ENCODE data around the gene OR2T3. TPM values are rescaled to one million over a fixed set of nuclear protein-coding genes. Genes with fewer than 3 reads are reported as not detected.

Gene OR2T3
- total RNA-seq, 4 donors from 2014 or later, result not detected

GRCh38 chr1:248521856-248522255 lies 48.7 kb downstream of the OR2T3 start:
- intact Hi-C loops (cut with DNase I; ENCODE audit: low total_unique reads) (no loop called here), in situ Hi-C loops (cut with MboI; ENCODE audit: low pct_ligation_motif_present in 1 of 4, low pct_unique_long_range_greater_than_20kb in 1 of 4, low sequenced_read_pairs in 3 of 4) (no loop called here)
- H3K36me3 ChIP-seq, result no peaks in the 10 kb centered on the region
- no peak for DNase-seq
- H3K27me3 ChIP-seq, result no peaks in the 10 kb centered on the region
- WGBS, 2 donors (ENCODE audit: low coverage in 1 of 2), result 80 to 84% methylated on average over 1 to 12 of the region's 12 CpGs
- H3K4me3 ChIP-seq, result no peak overlapping the region
- TF ChIP-seq POLR2A (IDR thresholded peaks at IDR 0.05), result no peak
- TF ChIP-seq EP300 (IDR thresholded peaks at IDR 0.05; ENCODE audit: low read depth), result no peak
- no peak for TF ChIP-seq POLR2AphosphoS5 (IDR thresholded peaks at IDR 0.05)
- no peak for TF ChIP-seq CTCF (IDR thresholded peaks at IDR 0.05)
- H3K27ac ChIP-seq, result no peak overlapping the region
- peaks cover 5 to 6% of the 10 kb centered on the region in 2 donors for H3K9me3 ChIP-seq
- no peaks in the 10 kb centered on the region for H3K4me1 ChIP-seq

Other genes starting within 250 kb of the OR2T3 start
- gene OR2M4, start 241.9 kb upstream of the OR2T3 start, total RNA-seq, result not detected
- not detected for gene OR2T33, start 195.4 kb upstream of the OR2T3 start, total RNA-seq
- gene OR2T12, start 169.9 kb upstream of the OR2T3 start, total RNA-seq, result not detected
- not detected for gene OR2M7, start 148.8 kb upstream of the OR2T3 start, total RNA-seq
- not detected for gene OR14C36, start 124.6 kb upstream of the OR2T3 start, total RNA-seq
- gene OR2T4, start 111.7 kb upstream of the OR2T3 start, total RNA-seq, result not detected
- gene OR2T6, start 97.6 kb upstream of the OR2T3 start, total RNA-seq, result not detected
- gene OR2T1, start 70.3 kb upstream of the OR2T3 start, total RNA-seq, result not detected
- not detected for gene OR2T2, start 27.7 kb upstream of the OR2T3 start, total RNA-seq
- gene OR2T5, start 15.2 kb downstream of the OR2T3 start, total RNA-seq, result not detected
- gene OR2G6, start 34.7 kb downstream of the OR2T3 start, total RNA-seq, result not detected
- gene OR2T29, start 89.4 kb downstream of the OR2T3 start, total RNA-seq, result not detected
- gene OR2T34, start 101.4 kb downstream of the OR2T3 start, total RNA-seq, result not detected
- gene OR2T10, start 124.3 kb downstream of the OR2T3 start, total RNA-seq, result not detected
- gene OR2T11, start 161.7 kb downstream of the OR2T3 start, total RNA-seq, result not detected
- gene OR2T35, start 171.9 kb downstream of the OR2T3 start, total RNA-seq, result not detected
- not detected for gene OR2T27, start 182.2 kb downstream of the OR2T3 start, total RNA-seq
- not detected for gene OR14I1, start 229.4 kb downstream of the OR2T3 start, total RNA-seq

All from transverse colon (tissue), 4 donors.